Transverse colon (tissue), 3 donors: ENCODE data around the gene XCL1.
"Not testable (repeated sequence)": the region's sequence is repeated elsewhere in the genome, so short reads cannot be mapped to it uniquely, and the experiment has no call there.

ENCODE experiments used
- CTCF ChIP-seq, 5 experiments: fragments of 200-600 bp in 3 of 5; fragments of 450-650 bp in 2 of 5; sonication (generic) in 3 of 5; IDR thresholded peaks; 1 replicate in 2 of 5; 2 replicates in 3 of 5; pipeline ENCODE4 v1.5.1; 2016 to 2017; ENCODE audit warnings: antibody characterized with exemption in 5 of 5, inconsistent platforms in 3 of 5, mild to moderate bottlenecking in 2 of 5, moderate library complexity in 1 of 5
- POLR2A ChIP-seq: fragments of 450-650 bp; IDR thresholded peaks from one replicate; pipeline ENCODE4 v1.6.1; 2016; ENCODE audit warnings: antibody characterized with exemption, mild to moderate bottlenecking, moderate library complexity

GRCh38 chr1:168543840-168544498 lies 32.4 kb upstream of the XCL1 start, which contains the start of gene XCL2:
- not testable (repeated sequence) for TF ChIP-seq POLR2A; CTCF (IDR thresholded peaks at IDR 0.05)
